H1 (cell line): Measurements from ENCODE around the gene MAFG. TPM values are rescaled to one million over a fixed set of nuclear protein-coding genes. Genes with fewer than 3 reads are reported as not detected.

ENCODE experiments used
- RXRA ChIP-seq: IDR thresholded peaks from 2 replicates; pipeline ENCODE4 v1.6.1; 2011; ENCODE audit warnings: low read depth, mild to moderate bottlenecking, low read length, moderate library complexity; ENCODE audit not compliant: insufficient read depth
- polyA plus RNA-seq, 7 experiments: library from polyadenylated mRNA; depleted of rRNA in 3 of 7; stranded (reverse) in 5 of 7; unstranded in 2 of 7; fragments of >200 nt in 5 of 7; fragments of 200-250 nt in 2 of 7; gene quantifications; 1 replicate in 5 of 7; 2 replicates in 1 of 7; 4 replicates in 1 of 7; pipeline versions ENCODE4 v1.2.1 to v1.2.3, GENCODE V29; 2011 to 2013; ENCODE audit warnings: missing spikeins in 2 of 7, mixed read lengths in 2 of 7
- total RNA-seq: library from RNA; stranded (reverse); fragmentation: NEBNext Ultra II Directional; extraction: Animal tissue kit (Norgen Biotek cat#: 25700); gene quantifications from 2 replicates; pipeline ENCODE4 v1.2.1, GENCODE V29; 2021
- TF ChIP-seq, protein P1 (sequence below): IDR thresholded peaks from 2 replicates; pipeline ENCODE4 v1.6.1; 2012; ENCODE audit warnings: low read length, inconsistent platforms
- TF ChIP-seq, protein P2 (sequence below): IDR thresholded peaks from 2 replicates; pipeline ENCODE4 v1.6.1; 2011; ENCODE audit warnings: low read length, improper control_type of control experiment

Gene MAFG
- total and polyA plus RNA-seq, 2 of the 8 experiments (the other 6 are each of a cell fraction or from before 2014, with no cell fraction given): 25.5 to 26.9 TPM

DNA sequence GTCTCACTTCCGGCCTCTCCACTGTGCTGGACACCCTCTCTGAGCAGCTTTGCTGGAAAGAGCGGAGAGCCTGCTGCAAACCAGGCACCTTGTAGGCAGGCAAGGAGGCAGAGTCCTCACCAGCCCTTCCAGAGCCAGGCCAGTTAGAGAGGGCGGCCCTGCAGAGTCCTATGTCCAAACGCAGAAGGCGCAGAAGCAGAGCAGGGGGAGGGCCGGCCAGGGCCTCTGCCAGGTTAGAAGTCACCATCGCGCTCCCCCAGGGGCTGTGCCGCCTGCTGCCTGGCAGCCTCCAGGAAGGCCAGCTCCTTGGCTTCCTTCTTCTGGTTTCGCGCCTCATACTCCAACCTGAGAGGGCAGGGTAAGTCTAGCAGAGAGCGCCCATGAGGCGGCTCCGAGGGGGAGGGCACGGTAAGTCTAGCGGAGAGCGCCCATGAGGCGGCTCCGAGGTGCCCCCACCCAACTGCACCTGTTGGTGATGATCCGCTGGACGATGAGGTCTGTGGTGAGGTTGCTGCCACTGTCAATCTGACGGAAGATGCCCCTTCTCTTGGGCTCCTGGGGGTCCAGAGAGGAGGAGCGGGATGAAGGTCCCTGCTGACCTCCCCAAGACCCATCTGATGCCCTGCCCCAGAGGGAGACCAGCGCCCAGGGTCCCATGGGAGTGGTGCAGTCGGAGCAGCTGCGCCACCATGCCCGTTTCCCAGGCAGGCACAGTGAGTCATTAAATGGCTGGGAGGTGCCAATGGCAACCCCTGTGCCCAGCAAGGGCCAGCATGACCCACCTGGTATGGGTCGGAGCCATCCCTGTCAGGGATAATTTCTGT, 22.7 kb downstream of the MAFG start (continued):
- no peak for TF ChIP-seq RXRA
- TF ChIP-seq, protein P1, sequence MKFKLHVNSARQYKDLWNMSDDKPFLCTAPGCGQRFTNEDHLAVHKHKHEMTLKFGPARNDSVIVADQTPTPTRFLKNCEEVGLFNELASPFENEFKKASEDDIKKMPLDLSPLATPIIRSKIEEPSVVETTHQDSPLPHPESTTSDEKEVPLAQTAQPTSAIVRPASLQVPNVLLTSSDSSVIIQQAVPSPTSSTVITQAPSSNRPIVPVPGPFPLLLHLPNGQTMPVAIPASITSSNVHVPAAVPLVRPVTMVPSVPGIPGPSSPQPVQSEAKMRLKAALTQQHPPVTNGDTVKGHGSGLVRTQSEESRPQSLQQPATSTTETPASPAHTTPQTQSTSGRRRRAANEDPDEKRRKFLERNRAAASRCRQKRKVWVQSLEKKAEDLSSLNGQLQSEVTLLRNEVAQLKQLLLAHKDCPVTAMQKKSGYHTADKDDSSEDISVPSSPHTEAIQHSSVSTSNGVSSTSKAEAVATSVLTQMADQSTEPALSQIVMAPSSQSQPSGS: no peak
- TF ChIP-seq, protein P2, sequence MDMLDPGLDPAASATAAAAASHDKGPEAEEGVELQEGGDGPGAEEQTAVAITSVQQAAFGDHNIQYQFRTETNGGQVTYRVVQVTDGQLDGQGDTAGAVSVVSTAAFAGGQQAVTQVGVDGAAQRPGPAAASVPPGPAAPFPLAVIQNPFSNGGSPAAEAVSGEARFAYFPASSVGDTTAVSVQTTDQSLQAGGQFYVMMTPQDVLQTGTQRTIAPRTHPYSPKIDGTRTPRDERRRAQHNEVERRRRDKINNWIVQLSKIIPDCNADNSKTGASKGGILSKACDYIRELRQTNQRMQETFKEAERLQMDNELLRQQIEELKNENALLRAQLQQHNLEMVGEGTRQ: no peak
